ENCODE measurements around the gene IQCB1.
A peak's percentile ranks its signal among the peaks of the same experiment; 100 is the strongest.
"Not testable (repeated sequence)": the region's sequence is repeated elsewhere in the genome, so short reads cannot be mapped to it uniquely, and the experiment has no call there.

IQCB1 gene

GRCh38 chr3:121748680-121749275 lies 86.1 kb downstream of the IQCB1 start:
- DNase-seq (ENCODE audit: low spot score), result peak; percentile 7

DNA sequence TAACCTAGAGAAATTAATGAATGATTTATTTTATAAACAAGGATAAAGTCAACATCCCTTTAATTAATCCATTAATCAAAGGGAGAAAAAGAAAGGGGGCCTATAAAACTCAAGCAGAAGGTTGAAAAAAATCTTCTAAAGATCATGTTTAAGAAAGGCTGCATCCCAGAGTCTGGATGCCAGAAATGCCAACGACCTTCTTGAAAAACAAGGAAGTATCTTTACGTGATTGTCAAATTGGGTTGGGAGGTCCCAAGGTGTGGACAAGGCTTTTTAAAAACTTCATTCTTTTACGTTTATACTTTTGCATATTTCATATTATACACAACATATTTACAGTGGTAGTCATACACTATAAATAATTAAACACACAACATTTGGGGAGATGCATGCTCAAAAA lies 86.9 kb downstream of the IQCB1 start:
- DNase-seq (ENCODE audit: low spot score), result no peak

GRCh38 chr3:121743106-121743505 lies 91.8 kb downstream of the IQCB1 start:
- not testable (repeated sequence) for DNase-seq (ENCODE audit: low spot score)

DNA sequence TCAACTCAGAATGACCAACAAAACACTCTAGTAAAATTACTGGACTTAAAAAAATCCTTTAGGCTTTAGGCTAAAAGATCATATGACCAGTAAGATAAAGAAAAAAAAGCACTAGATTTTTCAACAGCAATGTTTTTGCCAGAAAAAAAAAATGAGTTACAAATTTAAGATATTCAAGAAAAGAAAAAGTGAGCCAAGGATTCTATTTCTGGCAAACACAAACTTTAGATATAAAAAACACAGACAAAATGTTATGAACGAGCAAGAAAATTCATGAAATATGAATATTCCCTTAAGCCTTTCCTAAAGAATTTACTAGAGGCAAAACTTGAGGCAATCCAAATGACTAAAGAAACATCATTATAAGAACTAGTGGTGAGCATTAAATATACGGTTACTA lies 94.0 kb downstream of the IQCB1 start:
- no peak for DNase-seq (ENCODE audit: low spot score)

GRCh38 chr3:121739902-121740301 lies 95.0 kb downstream of the IQCB1 start:
- DNase-seq (ENCODE audit: low spot score), result no peak

GRCh38 chr3:121737644-121738043 lies 97.2 kb downstream of the IQCB1 start:
- DNase-seq (ENCODE audit: low spot score), result no peak

DNA sequence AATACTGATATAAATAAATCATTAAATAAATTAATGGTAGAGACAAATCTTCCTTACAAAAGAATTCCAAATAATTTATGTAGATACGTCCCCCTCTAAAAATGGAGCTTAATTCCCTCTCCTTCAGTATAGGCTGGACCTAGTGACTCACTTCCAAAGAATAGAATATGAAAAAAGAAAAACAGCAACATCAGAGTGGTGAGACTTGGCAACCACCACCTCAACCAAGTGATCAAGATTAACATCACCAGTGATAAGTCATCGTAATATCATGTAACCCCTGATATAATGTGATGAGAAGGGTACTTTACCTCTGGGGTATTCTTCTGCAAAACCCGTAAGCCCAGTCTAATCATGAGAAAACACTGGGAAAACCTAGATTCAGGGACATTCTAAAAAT lies 98.7 kb downstream of the IQCB1 start:
- no peak for DNase-seq (ENCODE audit: low spot score)

GRCh38 chr3:121735047-121735696 lies 99.7 kb downstream of the IQCB1 start:
- DNase-seq (ENCODE audit: low spot score), result no peak

GRCh38 chr3:121730940-121731687 lies 103.7 kb downstream of the IQCB1 start:
- DNase-seq (ENCODE audit: low spot score), result no peak

DNA sequence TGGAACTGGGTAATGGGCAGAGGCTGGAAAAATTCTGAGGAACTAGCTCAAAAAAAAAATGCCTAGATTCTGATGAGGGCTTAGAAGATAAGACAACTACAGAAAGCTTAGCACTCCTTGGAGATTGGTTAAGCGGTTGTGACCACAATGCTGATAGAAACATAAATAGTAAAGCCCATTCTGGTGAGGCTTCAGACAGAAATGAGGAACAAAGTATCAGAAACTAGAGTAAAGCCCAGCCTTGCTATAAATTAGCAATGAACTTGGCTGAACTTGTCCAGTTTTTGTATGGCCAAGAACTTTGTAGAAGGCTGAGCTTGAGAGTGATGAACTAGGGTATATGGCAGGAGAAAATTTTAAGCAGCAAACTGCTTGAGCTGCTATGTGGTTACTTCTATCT lies 110.7 kb downstream of the IQCB1 start:
- peak; percentile 28 for DNase-seq (ENCODE audit: low spot score)

DNA sequence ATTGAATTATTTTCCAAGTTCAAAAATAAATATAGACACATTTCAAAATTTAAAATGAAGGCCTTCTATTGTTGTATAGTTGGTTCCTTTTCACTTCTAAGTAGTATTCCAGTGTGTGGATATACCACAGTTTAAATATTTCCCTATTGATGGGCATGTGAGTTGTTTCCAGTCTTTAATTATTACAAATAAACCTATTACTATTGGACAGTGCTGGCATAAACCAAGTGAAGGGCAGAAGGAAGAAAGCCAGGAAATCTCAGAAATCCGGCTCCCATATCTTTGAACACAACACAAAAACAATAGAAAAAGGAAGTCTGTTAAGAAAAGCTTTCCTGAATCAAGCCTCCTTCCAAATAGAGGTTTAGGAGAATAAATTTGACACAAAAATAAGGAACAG lies 111.4 kb downstream of the IQCB1 start:
- DNase-seq (ENCODE audit: low spot score), result no peak

- DNase-seq (ENCODE audit: low spot score), result no peak
These were observed 112.4 kb downstream of the IQCB1 start for GRCh38 chr3:121722411-121722810.

GRCh38 chr3:121720163-121720562 lies 114.7 kb downstream of the IQCB1 start:
- no peak for DNase-seq (ENCODE audit: low spot score)
